HG03108 (cell line): Measurements from ENCODE around the gene ADGRB2.

Source experiments
- ATAC-seq: cut with Tn5 transposase; IDR thresholded peaks from one replicate; pipeline ENCODE4 v1.9.1; 2021; ENCODE audit warnings: moderate library complexity; ENCODE audit not compliant: unreplicated experiment

Gene ADGRB2

DNA sequence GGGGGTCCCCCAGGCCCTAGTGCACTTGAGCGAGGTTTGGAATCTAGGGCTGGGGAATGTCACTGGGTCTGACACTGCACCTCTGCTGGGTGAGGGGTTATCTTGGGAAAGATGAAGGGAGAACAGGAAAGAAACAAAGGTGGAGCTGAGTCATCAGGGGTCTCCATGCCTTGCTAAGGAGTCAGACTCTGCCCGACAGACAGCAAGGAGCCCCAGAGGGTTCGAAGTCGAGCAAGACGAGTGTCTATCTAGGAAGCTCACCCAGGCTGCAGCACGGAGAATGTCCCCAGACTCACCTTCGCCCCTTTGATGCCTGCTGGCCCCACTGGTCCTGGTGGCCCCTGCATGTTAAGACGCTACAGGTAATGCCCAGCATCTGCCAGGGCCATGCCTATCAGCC, 78.3 kb downstream of the ADGRB2 start:
- ATAC-seq: no peak

DNA sequence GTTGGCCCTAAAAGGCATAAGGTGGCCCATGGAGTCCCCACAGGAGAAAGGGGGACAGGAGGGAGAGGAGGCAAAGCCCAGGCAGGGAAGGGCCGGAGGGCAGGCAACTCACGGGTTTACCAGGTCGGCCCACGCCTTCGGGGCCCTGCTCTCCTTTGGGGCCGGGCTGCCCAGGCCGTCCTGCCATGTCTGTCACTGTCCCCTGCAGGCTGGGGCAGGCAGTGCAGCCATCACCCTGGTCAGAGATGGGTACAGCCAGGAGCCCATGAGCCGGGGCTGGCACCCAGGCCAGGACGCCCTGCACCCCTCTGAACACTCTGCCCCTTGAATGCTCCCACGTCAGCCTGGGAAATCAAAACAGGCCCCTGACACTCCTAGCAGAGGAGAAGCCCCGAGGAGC, 80.1 kb downstream of the ADGRB2 start:
- no peak for ATAC-seq

DNA sequence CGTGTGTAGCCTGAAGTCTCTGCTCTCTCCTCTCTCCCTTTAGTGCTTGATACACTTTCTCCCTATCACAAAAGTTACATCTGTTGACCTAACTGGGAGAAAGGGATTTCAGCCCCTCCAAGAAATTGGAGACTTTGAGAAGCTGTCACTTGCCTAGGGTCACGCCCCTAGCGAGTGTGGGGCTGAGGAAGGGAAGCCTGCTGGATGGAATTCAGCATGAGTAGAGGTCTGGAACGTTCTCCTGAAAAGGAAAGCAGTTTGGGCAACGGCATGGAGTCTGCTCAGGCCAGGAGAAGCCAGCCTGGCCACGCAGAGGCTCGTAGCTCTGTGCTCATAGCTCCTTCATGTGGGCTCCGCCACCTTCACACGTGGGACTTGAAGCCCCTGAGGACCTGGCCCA, 82.7 kb downstream of the ADGRB2 start:
- no peak for ATAC-seq

DNA sequence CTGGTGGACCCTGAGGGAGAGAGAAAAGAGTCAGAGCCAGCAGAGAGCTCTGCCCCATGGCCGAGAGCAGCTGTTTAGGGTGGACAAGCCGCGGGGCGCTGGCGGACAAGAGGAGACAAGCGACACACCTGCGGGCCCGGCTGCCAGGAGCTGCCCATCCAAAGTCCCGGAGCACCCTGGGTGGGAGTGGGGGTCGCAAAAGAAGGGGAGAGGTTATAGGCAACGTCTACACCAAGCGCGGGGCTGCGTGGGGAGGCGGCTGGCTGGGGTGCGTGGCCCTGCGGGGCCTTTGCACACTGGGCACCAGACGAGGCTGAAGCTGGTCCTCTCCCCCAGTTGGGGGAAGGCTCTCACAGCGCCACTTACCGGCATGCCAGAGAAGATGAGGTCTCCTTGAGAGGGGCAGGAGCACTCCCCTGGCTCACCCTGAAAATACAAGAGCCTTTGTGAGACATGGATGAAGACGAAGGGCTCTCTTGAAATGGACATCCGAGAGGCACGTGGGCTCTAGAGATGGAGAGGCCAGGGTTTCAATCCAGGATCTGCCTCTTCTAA, 84.4 kb downstream of the ADGRB2 start:
- no peak for ATAC-seq

DNA sequence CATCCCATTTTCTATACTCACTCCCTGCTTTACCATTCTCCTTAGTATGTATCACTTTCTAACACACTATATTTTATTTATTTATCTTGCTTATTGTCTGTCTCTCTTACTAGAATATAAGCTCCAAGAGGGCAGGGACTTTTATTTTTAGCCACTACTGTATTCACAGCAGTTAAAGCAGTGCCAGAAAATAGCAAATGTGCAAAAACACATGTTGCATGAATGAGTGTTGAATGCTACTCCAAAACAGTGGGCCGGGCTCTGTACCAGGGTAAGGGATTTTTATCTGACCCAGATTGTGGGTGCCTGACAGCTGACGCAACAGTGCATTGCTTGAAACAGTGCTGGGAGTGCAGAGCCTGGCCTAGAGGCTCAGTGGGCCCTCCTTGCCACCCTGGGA, 85.0 kb downstream of the ADGRB2 start:
- ATAC-seq: no peak

DNA sequence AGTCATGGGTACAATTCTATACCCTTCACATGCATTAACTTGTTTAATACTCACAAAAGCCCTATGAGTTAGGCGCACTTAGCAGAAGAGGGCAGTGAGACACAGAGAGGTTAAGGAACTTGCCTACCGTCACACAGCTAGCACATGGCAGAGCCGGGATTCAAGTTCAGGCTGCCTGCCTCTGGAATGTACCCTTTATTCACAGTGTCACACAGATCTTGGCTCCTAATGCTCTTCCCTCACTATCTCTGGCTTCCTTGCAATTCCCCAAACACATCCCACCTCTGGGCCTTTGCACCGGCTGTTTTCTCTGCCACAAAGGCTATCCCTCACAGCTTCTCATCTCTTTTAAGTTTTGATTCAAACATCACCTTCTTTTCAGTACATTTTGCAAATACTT, 85.5 kb downstream of the ADGRB2 start:
- ATAC-seq: no peak

DNA sequence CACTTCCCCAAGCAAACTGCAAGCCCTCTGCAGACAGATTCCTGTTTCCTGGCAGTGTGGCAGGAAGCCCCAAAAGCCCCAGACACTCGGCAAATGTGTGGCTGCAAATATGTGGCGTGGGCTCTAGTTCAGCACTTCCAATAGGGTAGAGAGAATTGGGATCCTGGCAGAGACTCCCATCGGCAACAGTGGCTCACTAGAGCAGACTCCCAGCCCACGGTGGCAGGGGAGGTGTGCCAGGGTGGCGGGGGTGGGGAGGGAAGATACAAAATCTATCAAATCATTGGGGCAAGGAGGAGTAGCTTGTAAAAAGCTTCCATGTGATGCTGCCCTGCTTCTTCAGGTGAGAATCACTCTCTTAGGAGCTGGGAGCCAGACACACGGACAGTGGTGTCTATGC, 86.2 kb downstream of the ADGRB2 start:
- no peak for ATAC-seq

DNA sequence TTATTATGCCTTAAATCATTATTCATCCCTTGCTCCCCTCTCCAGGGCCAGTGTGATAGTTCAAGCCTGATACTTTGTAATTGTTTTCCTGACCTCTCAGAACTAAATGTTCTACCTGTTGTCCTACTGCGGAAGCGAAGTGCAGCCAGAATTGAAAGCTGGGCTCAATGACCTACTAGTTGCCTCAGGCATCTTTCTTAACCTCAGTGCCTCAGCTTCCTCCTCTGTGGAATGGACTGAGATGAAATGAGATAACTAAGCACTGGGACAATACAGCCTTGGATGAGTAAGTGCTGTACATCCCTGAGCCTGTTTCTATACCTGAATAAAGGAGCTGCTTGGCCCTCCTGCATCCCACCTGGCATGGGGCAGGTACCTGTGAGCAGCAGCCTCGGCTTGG, 86.7 kb downstream of the ADGRB2 start:
- ATAC-seq: no peak
